ENCODE data around the gene GAPDHS.

GAPDHS gene

GRCh38 chr19:35558400-35559280 is 25.4 kb downstream of the GAPDHS start:
- DNase-seq = no peak

GRCh38 chr19:35559281-35559659 is 26.0 kb downstream of the GAPDHS start:
- DNase-seq = no peak

- no peak for DNase-seq
Measured at GRCh38 chr19:35559781-35560180, 26.5 kb downstream of the GAPDHS start.

- DNase-seq = no peak
Measured at GRCh38 chr19:35560271-35560670, 27.0 kb downstream of the GAPDHS start.

GRCh38 chr19:35560677-35561076 is 27.4 kb downstream of the GAPDHS start:
- DNase-seq = no peak

- no peak for DNase-seq
Measured at GRCh38 chr19:35561436-35561835, 28.2 kb downstream of the GAPDHS start.

GRCh38 chr19:35562336-35562735 is 29.1 kb downstream of the GAPDHS start:
- DNase-seq = no peak

GRCh38 chr19:35562776-35563175 is 29.5 kb downstream of the GAPDHS start:
- DNase-seq = no peak

GRCh38 chr19:35563207-35563829 is 30.1 kb downstream of the GAPDHS start, which contains the start of gene ATP4A:
Gene ATP4A (minus strand): TSS chr19:35563658. CDS start chr19:35563629, 29 bp downstream.
- DNase-seq = no peak

GRCh38 chr19:35565016-35565856 is 32.0 kb downstream of the GAPDHS start:
- no peak for DNase-seq

- no peak for DNase-seq
Measured at GRCh38 chr19:35566738-35567137, 33.5 kb downstream of the GAPDHS start.

- DNase-seq = no peak
Measured at GRCh38 chr19:35569281-35569781, 36.1 kb downstream of the GAPDHS start.

- no peak for DNase-seq
Measured at GRCh38 chr19:35571406-35571965, 38.2 kb downstream of the GAPDHS start.

GRCh38 chr19:35577918-35578317 is 44.7 kb downstream of the GAPDHS start:
- DNase-seq = no peak

GRCh38 chr19:35578707-35579106 is 45.5 kb downstream of the GAPDHS start:
- DNase-seq = no peak

GRCh38 chr19:35582760-35583159 is 49.5 kb downstream of the GAPDHS start:
- DNase-seq = no peak

GRCh38 chr19:35585848-35586247 is 52.6 kb downstream of the GAPDHS start, which contains the start of gene PMIS2:
Gene PMIS2 (plus strand): TSS chr19:35586173. CDS start chr19:35586260, 87 bp downstream.
- DNase-seq = no peak

- no peak for DNase-seq
Measured at GRCh38 chr19:35587321-35587720, 54.1 kb downstream of the GAPDHS start.

GRCh38 chr19:35590875-35591274 is 57.6 kb downstream of the GAPDHS start:
- DNase-seq = no peak

- no peak for DNase-seq
Measured at GRCh38 chr19:35592226-35592625, 59.0 kb downstream of the GAPDHS start.

Data from activated CD4-positive, alpha-beta T cell treated with anti-CD3 and anti-CD28 coated beads for 1 hour (primary cell).